ENCODE measurements around the gene TSPYL6.
"Not testable (repeated sequence)": the region's sequence is repeated elsewhere in the genome, so short reads cannot be mapped to it uniquely, and the experiment has no call there.

TSPYL6 gene

GRCh38 chr2:54256091-54256694 lies at the start of gene TSPYL6:
Gene TSPYL6 (minus strand): TSS chr2:54256229. CDS start chr2:54256151, 78 bp downstream.
- DNase-seq (ENCODE audit: low read depth in 3 of 3): no peak

GRCh38 chr2:54303631-54304030 lies 47.6 kb upstream of the TSPYL6 start:
- DNase-seq (ENCODE audit: low read depth in 3 of 3): no peak

DNA sequence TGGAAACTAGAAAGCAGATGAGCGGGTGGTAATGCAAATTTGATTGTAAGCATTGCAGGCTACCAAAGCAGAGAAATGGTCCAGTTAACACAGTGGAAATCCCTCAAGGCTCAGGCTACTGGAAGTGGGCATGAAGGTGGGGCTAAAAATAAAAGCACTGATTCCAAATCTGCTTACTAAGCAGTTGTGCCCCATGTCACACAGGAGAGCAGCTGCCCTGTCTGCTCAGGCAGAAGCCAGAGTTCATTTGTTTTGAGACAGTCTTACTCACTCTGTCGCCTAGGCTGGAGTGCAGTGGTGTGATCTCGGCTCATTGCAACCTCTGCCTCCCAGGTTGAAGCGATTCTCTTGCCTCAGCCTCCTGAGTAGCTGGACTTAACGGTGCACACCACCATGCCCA lies 42.5 kb upstream of the TSPYL6 start:
- no peak for DNase-seq (ENCODE audit: low read depth in 3 of 3)

- DNase-seq (ENCODE audit: low read depth in 3 of 3): no peak
Measured at GRCh38 chr2:54295911-54296310, 39.9 kb upstream of the TSPYL6 start.

GRCh38 chr2:54294665-54295064 lies 38.6 kb upstream of the TSPYL6 start:
- not testable (repeated sequence) for DNase-seq (ENCODE audit: low read depth in 3 of 3)

GRCh38 chr2:54290356-54291025 lies 34.5 kb upstream of the TSPYL6 start:
- DNase-seq (ENCODE audit: low read depth in 3 of 3): no peak

GRCh38 chr2:54289917-54290316 lies 33.9 kb upstream of the TSPYL6 start:
- no peak for DNase-seq (ENCODE audit: low read depth in 3 of 3)

- DNase-seq (ENCODE audit: low read depth in 3 of 3): no peak
Measured at GRCh38 chr2:54287532-54287931, 31.5 kb upstream of the TSPYL6 start.

GRCh38 chr2:54285451-54285850 lies 29.4 kb upstream of the TSPYL6 start:
- DNase-seq (ENCODE audit: low read depth in 3 of 3): no peak

DNA sequence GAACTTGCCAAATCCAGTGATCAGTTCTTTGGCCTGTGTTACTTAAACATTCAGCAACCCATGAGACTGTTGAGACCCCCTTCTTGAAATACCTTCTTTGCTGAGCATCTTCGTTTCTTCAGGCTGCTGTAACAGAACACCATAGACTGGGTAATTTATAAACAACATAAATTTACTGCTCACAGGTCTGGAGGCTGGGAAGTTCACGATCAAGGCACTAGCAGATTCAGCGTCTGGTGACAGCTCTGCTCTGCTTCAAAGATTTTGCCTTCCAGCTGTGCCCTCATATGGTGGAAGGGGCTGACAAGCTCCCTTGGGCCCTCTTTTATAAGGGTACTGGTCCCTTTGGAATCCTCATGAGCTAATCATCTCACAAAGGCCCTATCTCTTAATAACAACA lies 28.8 kb upstream of the TSPYL6 start:
- DNase-seq (ENCODE audit: low read depth in 3 of 3): no peak

DNA sequence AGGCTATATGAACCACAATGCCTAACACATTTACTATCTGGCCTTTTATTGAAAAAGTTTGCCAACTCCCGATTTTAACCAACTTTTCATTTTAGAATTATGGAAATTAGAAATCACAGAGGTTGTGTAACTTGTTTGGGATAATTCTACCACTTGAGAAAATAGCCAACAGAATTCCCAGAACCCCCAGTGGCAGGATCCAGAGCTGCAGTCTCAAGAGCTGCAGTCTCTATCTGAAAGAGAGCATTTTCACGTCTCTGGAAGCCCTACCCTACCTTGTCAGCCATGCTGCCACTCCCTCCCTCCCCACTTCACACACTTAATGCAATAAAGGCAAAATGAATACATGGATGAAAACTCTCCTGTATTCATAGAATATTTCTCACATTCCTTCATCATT lies 23.4 kb upstream of the TSPYL6 start:
- DNase-seq (ENCODE audit: low read depth in 3 of 3): no peak

GRCh38 chr2:54275541-54275940 lies 19.5 kb upstream of the TSPYL6 start:
- no peak for DNase-seq (ENCODE audit: low read depth in 3 of 3)

DNA sequence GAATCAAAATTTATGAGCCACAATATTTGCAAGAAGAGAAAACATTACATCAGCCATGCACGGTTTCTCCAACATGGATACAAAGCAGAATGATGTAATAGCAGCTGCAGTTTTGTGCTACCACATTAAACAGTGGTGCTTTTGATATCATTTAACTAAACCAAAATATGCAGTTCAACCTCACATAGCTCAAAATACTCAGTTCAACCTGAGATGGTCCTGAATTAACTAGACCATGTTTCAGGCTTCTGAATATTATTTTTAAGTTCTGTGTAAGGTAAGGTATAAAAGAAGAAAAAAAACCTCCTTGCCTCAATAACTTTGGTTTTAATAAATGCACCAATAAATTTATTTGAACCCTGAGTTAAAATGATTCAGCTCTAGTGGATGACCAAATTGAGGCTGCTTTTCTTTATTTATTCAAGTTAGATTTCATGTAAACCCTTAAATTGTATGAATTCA lies 18.8 kb upstream of the TSPYL6 start:
- DNase-seq (ENCODE audit: low read depth in 3 of 3): no peak

DNA sequence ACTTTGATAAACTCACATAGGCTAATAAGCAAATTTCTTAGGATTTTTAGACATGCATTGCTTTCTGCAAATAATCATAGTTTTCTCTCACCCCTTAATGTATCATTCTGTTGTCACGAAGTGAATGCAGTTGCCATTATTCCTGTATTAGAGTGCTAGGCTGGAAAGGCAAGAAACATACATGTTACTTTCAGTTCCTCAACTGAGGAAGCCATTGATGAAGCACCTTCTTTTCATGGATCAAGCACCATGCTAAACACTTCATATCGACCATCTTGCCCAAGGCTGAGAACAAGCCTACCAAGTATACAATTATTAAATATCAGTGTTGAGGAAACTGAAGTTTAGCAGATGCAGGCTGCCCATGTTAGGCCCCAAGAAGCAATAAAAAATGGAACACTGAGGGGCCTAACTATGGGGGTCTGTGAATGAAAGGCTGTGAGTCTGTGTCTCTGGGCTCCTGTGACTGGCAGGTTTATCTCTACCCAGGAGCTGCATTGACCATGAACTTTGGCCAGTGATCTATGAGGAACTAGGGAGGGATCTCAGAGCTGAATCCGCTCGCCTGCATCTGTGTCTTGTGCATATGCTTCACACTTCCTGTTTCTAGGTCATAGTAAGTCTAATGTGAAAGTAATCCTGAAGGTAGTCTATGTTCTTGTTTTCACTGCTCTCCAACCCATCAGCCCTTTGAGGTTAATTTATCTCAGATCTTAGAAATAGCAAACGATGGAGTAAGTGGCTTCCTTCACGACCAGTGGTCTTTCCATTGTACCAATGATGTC lies 16.0 kb upstream of the TSPYL6 start:
- DNase-seq (ENCODE audit: low read depth in 3 of 3): no peak

DNA sequence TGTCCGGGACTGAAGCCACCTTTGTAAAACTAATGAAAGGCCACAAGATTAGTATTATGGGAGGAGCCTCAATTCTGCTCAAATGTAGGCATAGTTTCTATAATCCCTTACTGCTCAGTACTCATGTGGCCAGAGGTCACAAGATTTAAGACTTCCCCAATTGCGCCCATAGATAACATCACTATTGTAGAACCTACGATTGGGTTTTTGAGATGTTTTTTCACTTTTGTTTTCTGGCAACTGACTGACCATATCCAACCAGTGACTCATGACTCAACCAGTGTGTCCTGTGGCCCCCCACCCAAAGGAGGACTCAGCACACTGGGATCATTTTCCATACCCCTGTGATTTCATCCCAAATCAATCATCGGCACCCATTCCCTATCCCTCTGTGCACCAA lies 15.2 kb upstream of the TSPYL6 start:
- no peak for DNase-seq (ENCODE audit: low read depth in 3 of 3)

DNA sequence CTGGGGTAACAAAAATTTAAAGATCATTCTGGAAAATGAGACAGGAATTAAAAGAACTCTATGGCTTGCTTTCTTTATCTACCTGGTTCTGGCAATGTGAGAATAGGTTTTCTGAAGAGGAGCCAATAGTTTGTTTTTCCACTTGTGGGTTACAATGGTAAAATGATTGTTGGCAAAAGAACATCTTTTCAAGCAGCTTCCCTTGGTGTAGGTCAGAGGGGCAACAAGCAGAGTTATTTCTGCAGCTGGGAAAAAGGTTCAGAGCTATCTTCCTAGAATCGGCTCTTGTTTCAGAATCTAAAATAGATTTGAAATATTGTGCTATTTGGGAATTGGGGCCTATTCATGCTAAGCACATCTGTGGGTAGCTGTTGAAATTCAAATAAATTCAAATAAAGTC lies 11.5 kb upstream of the TSPYL6 start:
- no peak for DNase-seq (ENCODE audit: low read depth in 3 of 3)

- not testable (repeated sequence) for DNase-seq (ENCODE audit: low read depth in 3 of 3)
Measured at GRCh38 chr2:54265081-54265480, 9.1 kb upstream of the TSPYL6 start.

DNA sequence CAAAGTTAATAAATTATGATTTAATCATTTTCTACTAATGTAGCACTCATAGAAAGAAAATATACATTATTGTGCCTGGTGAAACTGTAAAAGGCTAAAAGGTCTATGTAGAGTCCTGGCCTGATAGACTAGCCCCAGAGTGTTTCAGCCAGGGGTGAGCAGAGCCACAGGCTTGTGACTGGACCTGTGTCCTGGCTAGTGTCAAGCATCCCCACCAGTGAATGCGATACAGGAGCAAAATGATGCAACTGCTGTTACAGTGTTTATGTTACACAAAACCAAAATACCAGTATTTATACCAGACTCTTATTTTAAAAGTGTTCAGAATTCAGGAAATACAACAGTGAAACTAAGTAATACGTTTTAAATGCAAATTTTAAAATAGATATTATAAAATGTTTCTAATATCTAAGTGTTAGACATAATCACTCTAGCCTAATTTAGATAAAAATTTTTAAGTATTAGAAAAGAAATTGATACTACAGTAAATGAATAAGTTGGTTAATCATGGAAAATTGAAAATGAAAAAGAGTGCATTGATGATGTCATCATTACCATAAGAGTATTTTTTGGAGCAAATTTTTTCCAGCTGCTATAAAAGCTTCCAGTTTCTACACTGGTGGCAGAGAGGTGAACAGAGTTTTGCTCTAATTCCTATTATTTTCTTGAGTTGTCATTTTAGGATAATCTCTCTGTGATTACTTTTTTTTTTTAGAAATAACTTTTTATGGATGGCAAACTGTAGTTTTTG lies 6.2 kb upstream of the TSPYL6 start:
- no peak for DNase-seq (ENCODE audit: low read depth in 3 of 3)

DNA sequence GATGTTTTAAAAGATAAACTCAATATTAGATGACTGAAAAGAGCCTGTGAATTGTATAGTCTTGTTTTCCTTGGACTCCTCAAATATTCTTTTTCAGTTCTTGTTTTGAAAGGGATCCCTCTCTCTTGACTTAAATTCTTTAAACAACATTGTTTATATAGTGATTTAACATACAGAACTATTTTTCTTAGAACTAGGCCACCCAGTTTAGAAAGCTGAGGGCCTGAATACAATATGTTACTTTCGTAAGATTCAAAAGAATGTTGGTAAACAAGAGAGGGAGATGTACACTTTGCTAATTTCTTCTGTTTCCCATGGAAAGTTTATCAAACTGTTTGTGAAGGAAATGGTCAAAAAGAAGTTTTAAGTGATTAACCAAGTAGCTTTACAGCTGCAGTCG lies 5.5 kb upstream of the TSPYL6 start:
- DNase-seq (ENCODE audit: low read depth in 3 of 3): no peak

DNA sequence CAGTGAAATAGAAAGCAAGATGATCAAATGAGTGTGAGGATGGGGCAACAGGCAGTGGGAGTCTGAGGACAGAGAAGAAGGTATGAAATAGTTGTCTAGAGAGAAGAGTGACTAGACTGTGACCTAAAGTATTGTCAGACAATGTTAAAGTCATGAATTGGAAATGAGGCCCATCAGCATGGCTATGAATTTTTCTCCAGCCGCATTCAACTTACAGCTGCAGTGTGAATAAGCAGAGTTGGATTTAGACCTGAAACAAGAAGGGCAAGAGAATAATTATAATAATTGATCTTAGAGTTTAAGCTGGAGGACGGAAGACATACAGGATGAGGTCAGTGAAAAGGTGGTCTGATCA lies 4.2 kb upstream of the TSPYL6 start:
- DNase-seq (ENCODE audit: low read depth in 3 of 3): no peak

- no peak for DNase-seq (ENCODE audit: low read depth in 3 of 3)
Measured at GRCh38 chr2:54259413-54260240, 3.6 kb upstream of the TSPYL6 start.

Data from stimulated activated CD4-positive, alpha-beta T cell treated with anti-CD3 and anti-CD28 coated beads, TNF-alpha, amount 100 ng/mL, for 4 hours (primary cell).